ENCODE results near the gene APOA1.
"Not testable (repeated sequence)": the region's sequence is repeated elsewhere in the genome, so short reads cannot be mapped to it uniquely, and the experiment has no call there.

The APOA1 gene

GRCh38 chr11:116857316-116857715, 19.9 kb upstream of the APOA1 start:
- no peak for ATAC-seq

DNA sequence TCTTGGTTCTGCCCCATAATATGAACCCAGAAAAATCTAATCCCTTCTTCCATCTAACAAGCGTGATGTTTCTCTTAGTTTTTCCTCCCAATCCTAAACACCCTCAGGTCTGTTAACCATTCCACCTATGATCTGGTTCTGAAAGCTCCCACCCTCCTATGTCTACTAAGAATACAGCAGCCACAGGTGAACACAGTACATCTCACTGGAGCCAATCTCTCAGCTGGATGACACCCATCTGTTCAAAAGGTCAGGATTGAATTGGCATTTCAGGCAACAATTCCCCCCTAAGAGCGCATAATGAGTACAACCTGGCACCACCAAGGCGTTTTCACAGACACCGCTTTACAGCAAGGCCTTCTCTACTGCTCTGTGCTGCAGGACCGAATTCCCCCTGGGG, 19.0 kb upstream of the APOA1 start:
- no peak for ATAC-seq

GRCh38 chr11:116855413-116855812, 18.0 kb upstream of the APOA1 start:
- ATAC-seq: no peak

DNA sequence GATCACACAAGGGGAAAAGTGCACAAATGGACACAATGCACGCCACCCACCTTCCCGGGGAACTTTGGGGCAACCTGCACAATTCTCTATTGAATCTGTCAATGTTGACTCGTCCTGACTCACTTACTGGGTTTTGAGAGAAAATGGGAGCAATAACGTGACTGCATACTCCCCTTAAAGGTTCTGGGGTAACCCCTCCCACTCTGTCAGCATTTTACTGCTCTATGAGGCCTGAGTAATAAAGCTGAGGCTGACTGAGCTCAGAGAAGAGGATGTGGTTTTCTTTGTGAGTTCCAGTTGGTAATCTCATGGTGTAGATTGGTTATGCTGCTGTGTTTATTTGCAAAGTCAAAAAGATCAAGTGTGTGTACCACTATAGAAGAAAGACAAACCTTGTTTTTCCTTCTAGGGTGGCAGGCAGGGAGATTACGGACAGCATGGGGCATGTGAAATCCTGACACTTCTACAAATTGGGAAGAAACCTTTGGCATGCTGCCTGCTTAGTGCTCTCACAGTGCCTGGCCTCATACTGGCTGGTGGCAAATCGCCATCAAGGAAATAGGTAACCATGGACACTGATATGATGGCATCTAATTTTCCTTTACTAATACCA, 16.1 kb upstream of the APOA1 start:
- peak; percentile 97 to 98 for ATAC-seq

- peak; percentile 16 to 34 for ATAC-seq
Measured at GRCh38 chr11:116852261-116853031, 15.0 kb upstream of the APOA1 start.

DNA sequence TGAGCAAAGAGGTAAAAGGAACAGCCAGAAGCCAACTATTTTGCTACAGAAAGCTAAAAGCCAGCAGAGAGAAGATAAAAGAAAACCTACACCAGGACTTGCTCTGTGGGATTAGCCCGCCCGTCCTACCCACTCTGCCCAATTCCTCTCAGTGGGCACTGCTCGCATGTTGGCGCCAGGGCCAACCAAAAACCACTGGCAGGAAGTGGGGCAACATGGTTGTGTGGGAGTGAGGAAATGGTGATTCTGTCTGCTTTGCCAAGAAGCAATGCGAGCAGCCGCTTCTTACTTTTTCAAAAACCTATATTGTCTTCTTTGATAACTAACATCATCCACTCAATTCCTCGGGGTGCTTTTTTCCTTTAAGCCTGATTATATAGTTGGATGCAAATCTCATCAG, 14.2 kb upstream of the APOA1 start:
- no peak for ATAC-seq

DNA sequence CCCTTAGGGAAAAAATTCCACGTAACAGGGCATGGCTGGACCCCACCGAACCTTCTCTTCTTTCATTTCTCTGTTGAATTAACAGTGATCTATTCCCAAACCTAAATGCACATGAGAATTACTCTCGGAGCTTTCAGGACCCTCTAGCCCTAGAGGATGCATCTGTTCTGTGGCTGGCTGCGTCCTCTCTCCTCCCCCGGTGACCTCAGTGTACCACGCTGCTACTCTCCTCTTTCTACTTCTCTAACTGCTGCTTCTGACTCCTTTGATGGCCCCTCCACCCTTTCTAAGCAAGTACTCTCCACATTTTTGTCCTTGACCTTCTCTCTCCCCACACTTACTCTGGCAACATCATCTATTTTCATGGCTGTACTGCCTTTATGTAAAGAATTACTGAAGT, 12.1 kb upstream of the APOA1 start:
- no peak for ATAC-seq

- ATAC-seq: no peak
Measured at GRCh38 chr11:116849060-116849459, 11.6 kb upstream of the APOA1 start.

DNA sequence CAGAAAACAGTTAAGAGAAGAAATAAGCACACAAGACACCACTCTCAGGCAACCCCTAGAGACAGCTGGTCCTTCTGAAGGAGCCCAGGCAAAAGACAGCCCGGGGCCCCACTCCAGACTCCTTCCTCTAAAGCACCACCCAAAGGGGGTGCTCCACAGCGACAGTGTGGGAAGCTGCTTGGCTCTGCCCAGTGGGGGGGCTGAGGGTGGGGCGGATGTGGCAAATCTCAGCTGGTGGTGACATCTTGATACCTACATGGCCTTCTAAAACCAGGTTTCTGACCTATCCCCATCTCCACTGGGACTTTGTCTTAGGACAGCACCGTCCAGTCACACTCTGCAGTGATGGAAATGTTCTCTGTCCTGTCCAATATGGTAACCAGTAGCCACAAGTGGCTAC, 10.2 kb upstream of the APOA1 start:
- ATAC-seq: no peak

DNA sequence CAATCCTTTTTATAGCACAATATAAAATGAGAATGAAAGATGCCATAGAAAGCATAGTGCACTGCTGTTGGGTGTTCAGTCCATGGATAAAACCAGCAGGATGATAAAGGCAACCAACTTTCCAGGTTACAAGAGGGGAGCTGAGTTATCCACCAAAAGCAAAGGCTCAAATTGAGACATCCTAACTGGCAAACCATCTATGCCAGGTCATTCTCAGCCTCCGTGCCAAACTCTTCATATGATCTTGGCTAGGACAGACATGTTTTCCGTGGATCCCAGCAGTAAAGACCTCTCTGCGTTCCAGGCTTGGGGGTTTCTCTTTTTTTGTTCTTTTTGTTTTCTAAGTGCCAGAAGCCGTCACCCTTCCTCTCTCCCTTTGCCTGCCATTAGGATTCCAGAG, 7.3 kb upstream of the APOA1 start:
- no peak for ATAC-seq

DNA sequence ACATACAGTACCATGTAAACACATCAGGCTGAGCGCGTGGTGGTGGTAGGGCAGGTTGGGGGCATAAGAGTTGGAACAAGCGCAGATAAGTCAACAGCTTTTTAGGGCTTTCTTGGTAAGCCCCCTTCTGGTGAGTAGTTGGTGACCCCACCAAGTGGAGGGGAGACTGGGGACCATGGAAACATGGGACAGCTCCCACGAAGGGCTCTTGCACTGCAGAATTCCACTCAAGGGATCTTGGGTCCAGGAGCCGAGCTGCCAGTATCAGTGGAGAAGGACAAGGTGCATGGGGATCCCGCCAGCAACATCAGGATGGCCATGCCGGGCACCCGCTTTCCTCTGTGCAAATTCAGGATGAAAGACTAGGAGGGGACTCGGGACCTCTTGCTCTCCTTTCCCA, 6.2 kb upstream of the APOA1 start:
- ATAC-seq: no peak

DNA sequence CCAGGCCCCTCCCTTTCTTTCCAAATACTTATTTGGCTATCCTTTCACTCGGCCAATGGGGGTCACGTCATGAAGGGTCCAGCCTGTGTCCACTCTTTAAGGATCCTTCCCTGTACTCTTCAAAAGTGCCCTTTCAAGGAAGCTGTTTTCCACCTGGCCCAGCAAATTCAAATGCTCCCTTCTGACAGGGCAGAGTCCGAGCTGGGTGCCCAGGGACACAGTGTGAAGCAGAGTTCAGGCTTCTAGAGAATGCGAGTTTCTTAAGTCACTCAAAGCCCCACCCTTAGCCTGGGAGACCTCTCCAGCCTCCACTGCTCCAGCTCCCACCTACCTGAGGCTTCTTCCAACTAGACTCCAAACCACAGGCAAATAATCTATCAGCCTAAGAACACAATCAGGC, 5.5 kb upstream of the APOA1 start:
- no peak for ATAC-seq

DNA sequence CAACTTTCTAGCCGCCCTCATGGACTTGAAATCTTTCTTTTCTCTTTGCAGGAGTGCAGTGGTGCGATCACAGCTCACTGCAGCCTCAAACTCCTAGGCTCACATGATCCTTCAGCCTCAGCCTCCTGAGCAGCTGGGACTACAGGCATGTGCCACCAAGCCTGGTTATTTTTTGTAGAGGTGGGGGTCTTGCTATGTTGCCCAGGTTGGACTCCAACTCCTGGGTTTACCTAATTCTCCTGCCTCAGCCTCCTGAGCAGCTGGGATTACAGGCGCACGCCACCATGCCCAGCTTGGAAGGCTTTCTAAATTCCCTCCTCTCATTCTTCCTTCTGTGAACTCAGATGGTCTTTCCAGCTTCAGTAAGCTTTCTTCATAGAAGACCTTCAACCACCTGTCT, 4.7 kb upstream of the APOA1 start:
- no peak for ATAC-seq

GRCh38 chr11:116840746-116841296, 3.4 kb upstream of the APOA1 start:
- no peak for ATAC-seq

DNA sequence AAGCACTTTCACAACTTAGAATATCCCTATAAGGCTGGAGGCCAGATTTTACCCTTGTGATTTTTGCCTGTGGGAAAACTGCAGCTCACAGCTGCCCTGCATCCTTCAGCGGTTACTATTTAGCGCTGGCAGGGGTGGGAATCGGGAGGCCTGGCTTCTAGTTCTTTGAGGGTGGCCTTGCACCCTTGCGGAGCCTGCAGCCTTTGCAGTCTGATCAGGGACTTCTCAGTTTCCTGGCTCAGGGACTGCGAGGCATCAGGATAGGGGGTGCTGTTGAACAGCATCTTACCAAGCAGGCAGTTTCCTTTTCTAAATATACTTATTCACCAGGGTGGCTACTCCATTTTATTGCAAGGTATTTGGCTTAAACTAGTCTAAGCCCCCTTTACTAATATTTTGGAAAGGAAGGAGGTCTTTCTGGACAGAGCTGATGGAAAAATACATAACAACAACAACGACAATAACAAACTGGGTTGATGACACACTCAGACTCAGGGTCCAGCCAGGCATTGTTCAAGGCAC, 2.9 kb upstream of the APOA1 start:
- ATAC-seq: no peak

- ATAC-seq: no peak
Measured at GRCh38 chr11:116838321-116839084, 1.1 kb upstream of the APOA1 start.

DNA sequence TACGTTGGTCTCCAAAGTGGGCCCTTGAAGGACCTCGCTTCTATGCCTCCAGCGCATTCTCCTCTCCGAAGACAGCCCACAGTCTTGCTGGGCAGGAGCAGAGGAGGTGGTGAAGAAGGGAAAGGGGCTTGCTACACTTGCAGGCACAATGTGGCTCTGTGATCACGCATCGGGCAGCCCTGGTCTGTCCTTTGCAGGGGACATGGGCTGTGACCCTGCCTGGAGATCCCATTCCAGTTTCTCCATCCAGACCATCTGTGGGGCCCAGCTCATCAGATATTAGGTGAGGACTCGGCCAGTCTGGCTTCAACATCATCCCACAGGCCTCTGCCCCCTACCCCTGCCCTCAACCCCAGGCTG, 810 bp downstream of the APOA1 start:
- ATAC-seq: no peak

- ATAC-seq: peak; percentile 89 to 90
Measured at GRCh38 chr11:116835791-116836631, 1.4 kb downstream of the APOA1 start.

- ATAC-seq: no peak
Measured at GRCh38 chr11:116835042-116835772, 2.2 kb downstream of the APOA1 start.

GRCh38 chr11:116834535-116835041, 2.8 kb downstream of the APOA1 start:
- not testable (repeated sequence) for ATAC-seq

- no peak for ATAC-seq
Measured at GRCh38 chr11:116833816-116834534, 3.4 kb downstream of the APOA1 start.

Data from activated CD4-positive, CD25-positive, alpha-beta regulatory T cell treated with anti-CD3 and anti-CD28 coated beads, Interleukin-2, amount 50 U/mL, for 24 hours (primary cell).